HepG2 (cell line): ENCODE measurements around the gene CAMKMT.

Source experiments
- ELF1 ChIP-seq: sonication (generic); formaldehyde crosslinking; IDR thresholded peaks from 2 replicates; pipeline ENCODE4 v1.4.0; 2020; ENCODE audit warnings: missing genetic modification reagents
- GATAD2A ChIP-seq: IDR thresholded peaks from 2 replicates; pipeline ENCODE4 v1.6.1; 2016
- SRF ChIP-seq: IDR thresholded peaks from 2 replicates; pipeline ENCODE4 v1.6.1; 2011; ENCODE audit warnings: mild to moderate bottlenecking, low read depth, low read length, moderate library complexity
- ZNF766 ChIP-seq: sonication (generic); formaldehyde crosslinking; IDR thresholded peaks from 2 replicates; pipeline ENCODE4 v1.5.0; 2020; ENCODE audit warnings: missing genetic modification reagents, borderline replicate concordance
- ZNF841 ChIP-seq: sonication (generic); formaldehyde crosslinking; IDR thresholded peaks from 2 replicates; pipeline ENCODE4 v1.8.1; 2023; ENCODE audit warnings: missing genetic modification reagents, borderline replicate concordance
- TF ChIP-seq, protein P1 (sequence below): conservative IDR thresholded peaks from 2 replicates; pipeline ENCODE4 v1.6.1; 2018; ENCODE audit warnings: missing genetic modification reagents

DNA sequence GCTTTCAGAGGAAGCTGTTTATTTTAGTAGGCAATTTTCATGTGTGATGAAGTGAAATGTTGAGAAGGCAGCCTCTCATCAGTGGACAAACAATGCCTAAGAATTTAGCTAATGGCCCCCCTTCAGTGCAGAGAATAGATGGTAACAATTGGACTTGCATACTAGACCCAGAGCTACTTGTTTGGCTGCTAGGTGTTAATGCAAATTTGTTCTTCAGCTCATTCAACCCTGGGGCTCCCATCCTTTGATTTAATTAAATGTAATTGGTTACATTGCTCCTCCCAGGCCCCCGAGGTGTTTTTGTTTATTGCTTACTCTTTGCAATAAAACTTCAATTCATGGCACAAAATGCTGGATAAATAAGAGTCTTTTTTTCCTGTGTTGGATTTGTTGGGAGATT is 68.6 kb downstream of the CAMKMT start:
- no peak for TF ChIP-seq ZNF766 (CRISPR knock-in tag)
- TF ChIP-seq SRF = no peak
- TF ChIP-seq, protein P1, sequence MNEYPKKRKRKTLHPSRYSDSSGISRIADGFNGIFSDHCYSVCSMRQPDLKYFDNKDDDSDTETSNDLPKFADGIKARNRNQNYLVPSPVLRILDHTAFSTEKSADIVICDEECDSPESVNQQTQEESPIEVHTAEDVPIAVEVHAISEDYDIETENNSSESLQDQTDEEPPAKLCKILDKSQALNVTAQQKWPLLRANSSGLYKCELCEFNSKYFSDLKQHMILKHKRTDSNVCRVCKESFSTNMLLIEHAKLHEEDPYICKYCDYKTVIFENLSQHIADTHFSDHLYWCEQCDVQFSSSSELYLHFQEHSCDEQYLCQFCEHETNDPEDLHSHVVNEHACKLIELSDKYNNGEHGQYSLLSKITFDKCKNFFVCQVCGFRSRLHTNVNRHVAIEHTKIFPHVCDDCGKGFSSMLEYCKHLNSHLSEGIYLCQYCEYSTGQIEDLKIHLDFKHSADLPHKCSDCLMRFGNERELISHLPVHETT = no peak
- TF ChIP-seq ELF1 (CRISPR knock-in tag) = no peak
- TF ChIP-seq GATAD2A (CRISPR knock-in tag) = no peak
- no peak for TF ChIP-seq ZNF841 (CRISPR knock-in tag)
